Hematopoietic multipotent progenitor cell treated with erythropoietin and hydrocortisone succinate and interleukin-3 and kit ligand, for 4 days (in vitro differentiated cells): ENCODE measurements around the gene SCO2.
"Not testable (repeated sequence)": the region's sequence is repeated elsewhere in the genome, so short reads cannot be mapped to it uniquely, and the experiment has no call there.

Experiments
- DNase-seq: peaks from one replicate; pipeline ENCODE4 v3.0.0-alpha.2; 2015

The SCO2 gene

GRCh38 chr22:50531546-50531961 is 6.2 kb upstream of the SCO2 start:
- peak; percentile 70 for DNase-seq

DNA sequence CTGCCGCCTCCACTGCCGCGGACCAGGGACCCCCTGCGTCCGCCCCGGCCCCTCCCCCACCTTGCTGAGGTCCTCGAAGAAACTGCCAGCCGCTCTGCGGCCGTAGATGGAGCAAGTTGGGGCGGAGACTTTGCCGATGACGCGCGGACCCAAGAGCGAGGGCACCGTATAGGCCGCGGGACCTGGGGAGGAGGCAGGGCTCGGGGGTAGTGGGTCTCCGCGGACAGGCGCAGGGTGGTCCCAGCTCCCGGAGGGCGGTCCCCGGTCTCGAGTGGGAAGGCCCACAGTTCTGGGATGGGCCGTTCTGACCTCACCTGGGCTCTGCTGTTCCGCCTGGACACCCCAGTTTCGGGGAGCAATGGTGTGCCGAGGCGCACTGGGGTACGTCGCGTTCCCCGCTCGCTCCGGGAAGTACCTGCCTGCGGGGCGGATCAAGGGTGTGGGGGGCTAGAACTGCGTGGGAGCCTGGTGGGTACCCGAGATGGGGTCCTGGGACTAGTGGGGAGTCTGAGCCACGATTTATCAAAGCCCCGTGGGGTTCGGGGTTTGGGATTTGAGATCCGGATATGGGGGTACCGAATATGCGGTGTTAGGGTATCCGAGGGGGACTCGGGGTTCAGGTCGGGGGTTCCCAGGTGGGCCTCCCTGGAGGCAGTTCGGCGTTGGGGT is 5.6 kb upstream of the SCO2 start:
- peak; percentile 95 for DNase-seq

DNA sequence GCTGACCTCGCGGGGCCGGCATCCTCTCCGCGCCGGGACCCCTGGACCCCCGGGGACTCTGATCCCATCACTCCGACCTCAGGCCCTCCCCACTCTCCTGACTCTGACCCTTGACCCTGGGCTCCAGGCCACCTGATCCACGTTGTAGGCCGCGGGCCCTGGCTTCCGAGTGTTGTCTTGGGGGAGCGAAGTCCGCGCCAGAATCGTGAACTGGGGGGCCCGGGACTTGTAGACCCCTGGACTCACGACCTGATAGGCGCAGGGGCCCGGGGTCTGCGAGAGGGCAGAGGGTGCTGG is 5.1 kb upstream of the SCO2 start:
- no peak for DNase-seq

DNA sequence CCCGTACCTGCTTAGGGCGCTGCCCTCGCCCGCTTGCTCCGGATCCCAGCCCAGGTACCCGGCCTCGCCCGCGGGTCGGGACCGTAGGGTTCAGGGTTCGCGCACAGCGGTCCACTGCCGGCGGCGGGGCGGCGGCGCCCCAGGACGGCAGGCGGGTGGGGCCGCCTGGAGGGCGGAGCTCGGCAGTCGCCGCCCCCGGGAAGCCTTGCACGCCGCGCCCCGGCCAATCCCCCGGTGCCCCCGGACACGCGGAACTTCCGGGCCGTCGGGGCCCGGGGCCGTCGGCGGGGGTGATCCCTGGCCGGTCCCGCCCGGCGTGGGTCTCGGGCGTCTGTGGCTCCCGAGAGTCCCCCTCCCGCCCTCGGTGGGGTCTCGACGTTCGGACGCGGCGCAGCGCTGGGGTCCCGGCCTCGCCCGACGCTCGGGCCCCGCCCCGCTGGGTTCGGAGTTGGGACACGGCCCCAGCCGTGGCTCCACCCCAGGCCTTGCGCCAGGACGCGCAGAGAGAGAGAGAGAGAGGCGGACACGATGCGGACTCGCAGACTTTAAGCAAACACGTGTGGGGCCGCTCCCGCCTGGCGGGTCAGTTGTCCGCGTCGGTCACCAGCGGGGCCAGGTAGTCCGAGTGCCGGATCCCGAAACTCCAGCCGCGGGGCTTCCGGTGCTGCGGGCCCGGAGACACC is 4.6 kb upstream of the SCO2 start, which contains the start of gene TYMP:
TYMP (minus strand) TSS at position 116 of the 683 bp plus-strand sequence. CDS start 303 bp downstream, outside the sequence.
- peak; percentile 88 for DNase-seq

DNA sequence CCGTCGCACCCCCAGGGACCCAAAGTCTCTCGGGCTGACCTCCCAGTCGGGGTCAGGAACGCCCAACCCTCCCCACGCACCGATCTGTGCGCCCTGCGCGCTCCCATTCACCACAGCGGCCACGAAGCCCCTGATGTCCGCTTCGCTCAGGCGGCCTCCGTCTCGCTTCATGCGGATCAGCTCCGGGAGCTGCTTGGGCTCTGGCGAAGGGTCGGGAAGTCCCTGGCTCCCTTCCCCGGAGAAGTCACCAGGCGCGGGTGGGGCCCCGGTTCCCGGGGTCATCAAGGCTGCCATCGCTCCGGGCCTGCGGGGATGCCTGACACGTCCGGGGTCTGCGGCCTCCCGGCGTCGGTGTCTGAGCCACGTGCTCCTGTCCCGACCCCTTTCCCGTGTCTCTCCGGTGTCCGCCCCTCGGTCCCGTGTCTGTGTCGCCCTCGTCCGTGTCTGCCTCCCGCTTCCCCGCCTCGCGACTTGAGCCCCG is 4.1 kb upstream of the SCO2 start:
- no peak for DNase-seq

- peak; percentile 26 for DNase-seq
Measured at GRCh38 chr22:50528682-50529415, 3.5 kb upstream of the SCO2 start.

- no peak for DNase-seq
Measured at GRCh38 chr22:50527921-50528681, 2.7 kb upstream of the SCO2 start.

GRCh38 chr22:50526834-50527801 is 1.7 kb upstream of the SCO2 start:
- peak; percentile 90 for DNase-seq

- DNase-seq, result peak; percentile 93
Measured at GRCh38 chr22:50526108-50526833, 873 bp upstream of the SCO2 start.

- DNase-seq, result no peak
Measured at GRCh38 chr22:50525858-50526107, 385 bp upstream of the SCO2 start.

GRCh38 chr22:50524676-50525103 is 708 bp downstream of the SCO2 start:
- DNase-seq, result no peak

- DNase-seq, result no peak
Measured at GRCh38 chr22:50523806-50524675, 1.4 kb downstream of the SCO2 start.

- no peak for DNase-seq
Measured at GRCh38 chr22:50523458-50523805, 2.0 kb downstream of the SCO2 start.

GRCh38 chr22:50522806-50523438 is 2.5 kb downstream of the SCO2 start:
- no peak for DNase-seq

DNA sequence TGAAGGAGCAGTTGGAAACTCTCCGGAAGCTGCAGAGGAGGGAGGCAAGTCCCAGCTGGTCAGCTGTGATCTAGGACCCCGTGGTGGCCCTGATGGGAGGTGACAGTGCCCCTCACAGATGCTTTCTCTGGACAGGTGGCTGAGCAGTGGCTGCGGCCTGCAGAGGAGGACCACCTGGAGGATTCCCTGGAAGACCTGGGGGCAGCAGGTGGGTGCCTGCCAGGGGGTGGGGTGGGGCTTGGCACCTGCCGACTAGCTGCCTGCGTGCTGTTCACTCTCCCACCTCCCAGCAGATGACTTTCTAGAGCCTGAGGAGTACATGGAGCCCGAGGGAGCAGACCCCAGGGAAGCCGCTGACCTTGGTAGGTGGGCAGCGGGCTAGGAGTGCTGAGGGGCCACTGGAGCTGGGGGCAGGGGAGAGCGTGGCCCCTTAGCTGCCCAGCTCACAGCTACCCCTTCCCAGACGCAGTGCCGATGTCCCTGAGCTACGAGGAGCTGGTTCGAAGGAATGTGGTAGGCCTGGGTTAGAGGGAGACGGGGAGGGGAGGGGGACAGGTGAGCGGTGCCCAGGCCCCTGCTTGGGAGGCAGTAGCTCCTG is 3.1 kb downstream of the SCO2 start:
- no peak for DNase-seq

DNA sequence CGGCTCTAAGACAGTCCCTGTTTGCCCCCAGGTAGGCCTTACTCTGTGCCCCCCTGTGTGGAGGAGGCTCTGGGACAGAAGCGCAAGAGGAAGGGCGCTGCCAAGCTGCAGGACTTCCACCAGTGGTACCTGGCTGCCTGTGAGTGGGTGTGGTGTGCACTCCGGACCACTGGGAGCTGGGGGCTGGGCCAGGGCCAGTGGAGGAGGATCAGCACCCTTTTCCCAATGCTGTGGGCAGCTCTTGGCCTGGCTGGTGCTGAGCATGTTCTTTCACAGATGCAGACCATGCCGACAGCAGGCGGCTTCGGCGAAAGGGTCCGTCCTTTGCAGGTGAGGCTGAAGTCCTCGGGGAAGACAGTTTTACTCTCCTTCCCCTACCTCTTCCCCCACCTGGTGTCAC is 3.7 kb downstream of the SCO2 start:
- DNase-seq, result no peak

DNA sequence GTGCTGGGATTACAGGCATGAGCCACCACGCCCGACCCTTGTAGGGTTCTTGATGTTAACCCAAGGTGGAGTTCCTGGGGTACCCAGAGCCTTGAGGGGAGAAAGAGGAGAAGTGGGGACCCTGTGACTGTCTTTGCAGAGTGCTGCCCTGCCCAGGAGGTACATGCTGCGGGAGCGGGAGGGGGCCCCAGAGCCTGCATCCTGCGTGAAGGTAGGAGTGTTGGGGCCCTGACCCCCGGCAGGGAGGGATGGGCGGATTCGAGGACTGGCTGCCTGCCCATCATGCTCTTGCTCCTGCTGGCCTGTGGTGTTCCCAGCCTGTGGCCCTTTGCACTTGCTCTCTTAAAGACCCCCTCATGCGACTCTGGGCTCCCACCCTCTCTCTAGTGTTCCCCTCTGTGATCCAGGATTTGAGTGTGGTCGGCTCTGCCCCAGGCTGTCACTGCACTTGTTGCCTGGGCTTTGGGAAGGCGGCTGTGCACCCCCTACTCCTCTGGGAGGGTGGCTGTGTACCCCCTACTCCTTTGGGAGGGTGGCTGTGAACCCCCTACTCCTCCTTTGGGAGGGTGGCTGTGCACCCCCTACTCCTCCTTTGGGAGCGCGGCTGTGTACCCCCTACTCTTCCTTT is 4.5 kb downstream of the SCO2 start:
- DNase-seq, result no peak

DNA sequence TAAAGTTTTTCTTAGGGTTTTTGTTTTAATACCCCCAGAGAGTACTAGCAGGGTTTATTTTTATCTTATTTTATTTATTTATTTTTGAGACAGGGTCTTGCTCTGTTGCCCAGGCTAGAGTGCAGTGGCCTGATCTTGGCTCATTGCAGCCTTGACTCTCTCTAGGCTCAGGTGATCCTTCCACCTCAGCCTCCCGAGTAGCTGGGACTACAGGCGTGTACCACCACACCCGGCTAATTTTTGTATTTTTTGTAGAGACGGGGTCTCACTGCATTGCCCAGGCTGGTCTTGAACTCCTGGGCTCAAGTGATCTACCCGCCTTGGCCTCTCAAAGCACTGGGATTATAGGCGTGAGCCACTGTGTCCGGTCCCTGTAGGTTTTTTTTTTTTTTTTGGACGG is 5.2 kb downstream of the SCO2 start:
- not testable (repeated sequence) for DNase-seq

GRCh38 chr22:50519151-50519550 is 6.2 kb downstream of the SCO2 start:
- no peak for DNase-seq
